SK-N-SH treated with all-trans-retinoic acid at 6 μM for 48 hours (cell line): ENCODE data around the gene POC1A.

ENCODE experiments used
- ATAC-seq: fragments of 200-7000 bp; cut with Tn5 transposase; 3 replicates; pipeline ENCODE4 v1.9.1; 2020; ENCODE audit warnings: mild to moderate bottlenecking, moderate library complexity
- ARNTL ChIP-seq: fragments of 450-650 bp; formaldehyde crosslinking; IDR thresholded peaks from 2 replicates; pipeline ENCODE4 v1.5.0; 2020; ENCODE audit warnings: low read depth, mild to moderate bottlenecking, moderate library complexity, borderline replicate concordance
- BACH2 ChIP-seq: fragments of 250-450 bp; sonication (Bioruptor Pico); IDR thresholded peaks from 2 replicates; pipeline ENCODE4 v1.9.0; 2021; ENCODE audit warnings: mild to moderate bottlenecking, borderline replicate concordance
- CSDC2 ChIP-seq: fragments of 250-450 bp; sonication (Bioruptor Pico); IDR thresholded peaks from 2 replicates; pipeline ENCODE4 v1.5.0; 2020; ENCODE audit warnings: mild to moderate bottlenecking, moderate library complexity
- ESRRG ChIP-seq: fragments of 250-450 bp; sonication (Bioruptor Pico); IDR thresholded peaks from 2 replicates; pipeline ENCODE4 v1.6.1; 2021; ENCODE audit warnings: mild to moderate bottlenecking
- GLIS3 ChIP-seq: fragments of 250-450 bp; sonication (Bioruptor Pico); IDR thresholded peaks from 2 replicates; pipeline ENCODE4 v1.5.0; 2020; ENCODE audit warnings: mild to moderate bottlenecking, moderate library complexity
- ISL1 ChIP-seq: fragments of 250-450 bp; sonication (Bioruptor Pico); IDR thresholded peaks from 2 replicates; pipeline ENCODE4 v2.1.2; 2022; ENCODE audit warnings: mild to moderate bottlenecking, moderate library complexity
- PPARA ChIP-seq: fragments of 250-450 bp; sonication (Bioruptor Pico); IDR thresholded peaks from 2 replicates; pipeline ENCODE4 v1.5.0; 2020; ENCODE audit warnings: mild to moderate bottlenecking, borderline replicate concordance
- RARB ChIP-seq: fragments of 250-450 bp; sonication (Bioruptor Pico); IDR thresholded peaks from 2 replicates; pipeline ENCODE4 v1.8.0; 2021; ENCODE audit warnings: mild to moderate bottlenecking, moderate library complexity
- SNAI2 ChIP-seq: fragments of 250-450 bp; sonication (Bioruptor Pico); IDR thresholded peaks from 2 replicates; pipeline ENCODE4 v1.5.0; 2020; ENCODE audit warnings: mild to moderate bottlenecking, moderate library complexity
- TCF4 ChIP-seq: fragments of 250-450 bp; sonication (Bioruptor Pico); IDR thresholded peaks from 2 replicates; pipeline ENCODE4 v1.8.0; 2021; ENCODE audit warnings: mild to moderate bottlenecking, moderate library complexity, borderline replicate concordance
- TOX ChIP-seq: fragments of 250-450 bp; sonication (Bioruptor Pico); IDR thresholded peaks from 2 replicates; pipeline ENCODE4 v1.8.0; 2021; ENCODE audit warnings: mild to moderate bottlenecking, moderate library complexity, borderline replicate concordance
- ZC3H10 ChIP-seq: fragments of 250-450 bp; sonication (Bioruptor Pico); IDR thresholded peaks from 2 replicates; pipeline ENCODE4 v1.5.1; 2021; ENCODE audit warnings: mild to moderate bottlenecking, moderate library complexity
- ZFP30 ChIP-seq: fragments of 450-650 bp; formaldehyde crosslinking; IDR thresholded peaks from 2 replicates; pipeline ENCODE4 v1.5.0; 2022; ENCODE audit warnings: mild to moderate bottlenecking, moderate library complexity
- ZNF565 ChIP-seq: fragments of 450-650 bp; formaldehyde crosslinking; conservative IDR thresholded peaks from 2 replicates; pipeline ENCODE4 v1.5.0; 2020; ENCODE audit warnings: low read depth, mild to moderate bottlenecking, moderate library complexity
- ZNF8 ChIP-seq: fragments of 450-650 bp; formaldehyde crosslinking; IDR thresholded peaks from 2 replicates; pipeline ENCODE4 v1.5.0; 2020; ENCODE audit warnings: mild to moderate bottlenecking, moderate library complexity
- TF ChIP-seq, protein P1 (sequence below): fragments of 250-450 bp; sonication (Bioruptor Pico); IDR thresholded peaks from 2 replicates; pipeline ENCODE4 v1.5.0; 2020; ENCODE audit warnings: mild to moderate bottlenecking, moderate library complexity
- TF ChIP-seq, protein P2 (sequence below): fragments of 250-450 bp; sonication (Bioruptor Pico); IDR thresholded peaks from 2 replicates; pipeline ENCODE4 v1.8.0; 2020; ENCODE audit warnings: mild to moderate bottlenecking, moderate library complexity, borderline replicate concordance
- TF ChIP-seq, protein P3 (sequence below): fragments of 250-450 bp; sonication (Bioruptor Pico); IDR thresholded peaks from 2 replicates; pipeline ENCODE4 v1.8.0; 2021; ENCODE audit warnings: low read depth, mild to moderate bottlenecking, moderate library complexity, borderline replicate concordance
- TF ChIP-seq, protein P4 (sequence below): fragments of 250-450 bp; sonication (Bioruptor Pico); IDR thresholded peaks from 2 replicates; pipeline ENCODE4 v1.5.1; 2020; ENCODE audit warnings: low read depth, mild to moderate bottlenecking, moderate library complexity

POC1A gene

DNA sequence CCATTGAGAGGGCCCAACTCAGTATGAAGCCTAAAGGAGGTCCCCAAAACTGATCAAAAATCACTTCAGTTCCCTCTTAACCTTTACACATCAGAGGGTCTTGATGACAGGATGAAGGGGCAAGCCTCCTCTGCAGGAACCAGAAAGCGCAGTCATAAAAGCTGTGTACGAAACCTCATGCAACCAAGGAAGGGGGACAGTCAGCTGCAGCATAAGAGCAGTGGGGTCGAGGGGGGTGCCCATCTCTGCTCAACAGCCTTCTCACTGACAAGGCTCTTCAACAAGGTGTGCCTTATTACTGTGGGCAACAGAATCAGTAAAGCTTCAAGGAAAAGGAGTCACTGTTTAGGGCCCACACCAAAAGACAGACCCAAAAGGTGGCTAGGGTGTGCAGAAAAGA is 3.9 kb downstream of the POC1A start:
- no peak for ATAC-seq
- TF ChIP-seq, protein P1, sequence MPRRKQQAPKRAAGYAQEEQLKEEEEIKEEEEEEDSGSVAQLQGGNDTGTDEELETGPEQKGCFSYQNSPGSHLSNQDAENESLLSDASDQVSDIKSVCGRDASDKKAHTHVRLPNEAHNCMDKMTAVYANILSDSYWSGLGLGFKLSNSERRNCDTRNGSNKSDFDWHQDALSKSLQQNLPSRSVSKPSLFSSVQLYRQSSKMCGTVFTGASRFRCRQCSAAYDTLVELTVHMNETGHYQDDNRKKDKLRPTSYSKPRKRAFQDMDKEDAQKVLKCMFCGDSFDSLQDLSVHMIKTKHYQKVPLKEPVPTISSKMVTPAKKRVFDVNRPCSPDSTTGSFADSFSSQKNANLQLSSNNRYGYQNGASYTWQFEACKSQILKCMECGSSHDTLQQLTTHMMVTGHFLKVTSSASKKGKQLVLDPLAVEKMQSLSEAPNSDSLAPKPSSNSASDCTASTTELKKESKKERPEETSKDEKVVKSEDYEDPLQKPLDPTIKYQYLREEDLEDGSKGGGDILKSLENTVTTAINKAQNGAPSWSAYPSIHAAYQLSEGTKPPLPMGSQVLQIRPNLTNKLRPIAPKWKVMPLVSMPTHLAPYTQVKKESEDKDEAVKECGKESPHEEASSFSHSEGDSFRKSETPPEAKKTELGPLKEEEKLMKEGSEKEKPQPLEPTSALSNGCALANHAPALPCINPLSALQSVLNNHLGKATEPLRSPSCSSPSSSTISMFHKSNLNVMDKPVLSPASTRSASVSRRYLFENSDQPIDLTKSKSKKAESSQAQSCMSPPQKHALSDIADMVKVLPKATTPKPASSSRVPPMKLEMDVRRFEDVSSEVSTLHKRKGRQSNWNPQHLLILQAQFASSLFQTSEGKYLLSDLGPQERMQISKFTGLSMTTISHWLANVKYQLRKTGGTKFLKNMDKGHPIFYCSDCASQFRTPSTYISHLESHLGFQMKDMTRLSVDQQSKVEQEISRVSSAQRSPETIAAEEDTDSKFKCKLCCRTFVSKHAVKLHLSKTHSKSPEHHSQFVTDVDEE (CRISPR knock-in tag), result no peak
- TF ChIP-seq TOX (CRISPR knock-in tag), result no peak
- no peak for TF ChIP-seq ESRRG (CRISPR knock-in tag)
- TF ChIP-seq, protein P2, sequence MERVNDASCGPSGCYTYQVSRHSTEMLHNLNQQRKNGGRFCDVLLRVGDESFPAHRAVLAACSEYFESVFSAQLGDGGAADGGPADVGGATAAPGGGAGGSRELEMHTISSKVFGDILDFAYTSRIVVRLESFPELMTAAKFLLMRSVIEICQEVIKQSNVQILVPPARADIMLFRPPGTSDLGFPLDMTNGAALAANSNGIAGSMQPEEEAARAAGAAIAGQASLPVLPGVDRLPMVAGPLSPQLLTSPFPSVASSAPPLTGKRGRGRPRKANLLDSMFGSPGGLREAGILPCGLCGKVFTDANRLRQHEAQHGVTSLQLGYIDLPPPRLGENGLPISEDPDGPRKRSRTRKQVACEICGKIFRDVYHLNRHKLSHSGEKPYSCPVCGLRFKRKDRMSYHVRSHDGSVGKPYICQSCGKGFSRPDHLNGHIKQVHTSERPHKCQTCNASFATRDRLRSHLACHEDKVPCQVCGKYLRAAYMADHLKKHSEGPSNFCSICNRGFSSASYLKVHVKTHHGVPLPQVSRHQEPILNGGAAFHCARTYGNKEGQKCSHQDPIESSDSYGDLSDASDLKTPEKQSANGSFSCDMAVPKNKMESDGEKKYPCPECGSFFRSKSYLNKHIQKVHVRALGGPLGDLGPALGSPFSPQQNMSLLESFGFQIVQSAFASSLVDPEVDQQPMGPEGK (CRISPR knock-in tag), result no peak
- no peak for TF ChIP-seq ZNF8 (CRISPR knock-in tag)
- TF ChIP-seq, protein P3, sequence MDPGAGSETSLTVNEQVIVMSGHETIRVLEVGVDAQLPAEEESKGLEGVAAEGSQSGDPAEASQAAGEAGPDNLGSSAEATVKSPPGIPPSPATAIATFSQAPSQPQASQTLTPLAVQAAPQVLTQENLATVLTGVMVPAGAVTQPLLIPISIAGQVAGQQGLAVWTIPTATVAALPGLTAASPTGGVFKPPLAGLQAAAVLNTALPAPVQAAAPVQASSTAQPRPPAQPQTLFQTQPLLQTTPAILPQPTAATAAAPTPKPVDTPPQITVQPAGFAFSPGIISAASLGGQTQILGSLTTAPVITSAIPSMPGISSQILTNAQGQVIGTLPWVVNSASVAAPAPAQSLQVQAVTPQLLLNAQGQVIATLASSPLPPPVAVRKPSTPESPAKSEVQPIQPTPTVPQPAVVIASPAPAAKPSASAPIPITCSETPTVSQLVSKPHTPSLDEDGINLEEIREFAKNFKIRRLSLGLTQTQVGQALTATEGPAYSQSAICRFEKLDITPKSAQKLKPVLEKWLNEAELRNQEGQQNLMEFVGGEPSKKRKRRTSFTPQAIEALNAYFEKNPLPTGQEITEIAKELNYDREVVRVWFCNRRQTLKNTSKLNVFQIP (CRISPR knock-in tag), result no peak

DNA sequence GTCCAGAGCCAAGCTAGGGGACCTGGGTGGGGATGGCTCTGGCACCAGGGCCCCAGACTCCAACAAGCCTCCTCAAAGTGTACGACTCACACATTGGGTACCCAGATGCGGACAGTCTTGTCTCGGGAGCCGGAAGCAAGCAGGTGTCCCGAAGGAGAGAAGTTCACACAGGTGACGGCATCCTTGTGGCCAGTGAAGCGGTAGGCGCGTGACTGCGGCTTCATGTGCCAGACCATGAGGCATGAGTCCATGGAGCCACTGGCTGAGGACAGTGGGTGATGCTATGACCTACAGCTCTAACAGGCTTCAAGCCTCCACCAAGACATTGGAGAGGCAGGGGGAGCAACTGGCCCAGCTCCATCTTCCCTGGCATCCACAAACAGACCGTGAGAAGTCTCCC is 4.5 kb downstream of the POC1A start:
- no peak for ATAC-seq
- TF ChIP-seq, protein P4, sequence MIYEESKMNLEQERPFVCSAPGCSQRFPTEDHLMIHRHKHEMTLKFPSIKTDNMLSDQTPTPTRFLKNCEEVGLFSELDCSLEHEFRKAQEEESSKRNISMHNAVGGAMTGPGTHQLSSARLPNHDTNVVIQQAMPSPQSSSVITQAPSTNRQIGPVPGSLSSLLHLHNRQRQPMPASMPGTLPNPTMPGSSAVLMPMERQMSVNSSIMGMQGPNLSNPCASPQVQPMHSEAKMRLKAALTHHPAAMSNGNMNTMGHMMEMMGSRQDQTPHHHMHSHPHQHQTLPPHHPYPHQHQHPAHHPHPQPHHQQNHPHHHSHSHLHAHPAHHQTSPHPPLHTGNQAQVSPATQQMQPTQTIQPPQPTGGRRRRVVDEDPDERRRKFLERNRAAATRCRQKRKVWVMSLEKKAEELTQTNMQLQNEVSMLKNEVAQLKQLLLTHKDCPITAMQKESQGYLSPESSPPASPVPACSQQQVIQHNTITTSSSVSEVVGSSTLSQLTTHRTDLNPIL (CRISPR knock-in tag), result no peak
- TF ChIP-seq, protein P2 (CRISPR knock-in tag), result no peak
- no peak for TF ChIP-seq GLIS3 (CRISPR knock-in tag)
- no peak for TF ChIP-seq ISL1 (CRISPR knock-in tag)
- TF ChIP-seq TCF4 (CRISPR knock-in tag), result no peak
- TF ChIP-seq TOX (CRISPR knock-in tag), result no peak
- TF ChIP-seq, protein P1 (CRISPR knock-in tag), result no peak
- no peak for TF ChIP-seq CSDC2 (CRISPR knock-in tag)
- no peak for TF ChIP-seq ZNF8 (CRISPR knock-in tag)
- TF ChIP-seq ZNF565, result no peak
- TF ChIP-seq, all 23 proteins: peak for 0

DNA sequence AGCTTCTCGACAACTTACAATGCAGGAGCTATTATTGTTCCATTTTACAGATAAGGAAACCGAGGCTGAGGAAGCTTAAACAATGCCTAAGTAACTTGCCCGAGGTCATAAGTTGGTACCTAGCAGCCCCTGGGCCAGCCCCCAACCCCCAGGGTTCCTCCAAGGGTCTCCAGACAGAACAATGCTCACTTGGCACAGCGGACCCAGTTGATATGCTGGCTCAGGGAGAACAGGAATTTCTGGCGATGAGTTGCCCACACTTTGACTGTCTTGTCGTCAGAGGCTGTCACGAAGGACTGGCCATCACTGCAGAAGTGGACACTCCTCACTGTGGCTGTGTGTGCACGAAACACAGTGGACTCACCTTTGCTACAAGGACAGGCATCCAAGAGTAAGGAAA is 5.2 kb downstream of the POC1A start:
- no peak for ATAC-seq
- TF ChIP-seq ARNTL (no peak), TCF4 (CRISPR knock-in tag) (no peak), PPARA (CRISPR knock-in tag) (no peak), ZC3H10 (no peak), SNAI2 (CRISPR knock-in tag) (no peak), GLIS3 (CRISPR knock-in tag) (no peak), BACH2 (no peak), ISL1 (CRISPR knock-in tag) (no peak), RARB (CRISPR knock-in tag) (no peak), TOX (CRISPR knock-in tag) (no peak), ZFP30 (CRISPR knock-in tag) (no peak)
- TF ChIP-seq, protein P1 (CRISPR knock-in tag), result no peak
- TF ChIP-seq, protein P3 (CRISPR knock-in tag), result no peak
